ENCODE data around the gene SH2D7.
A peak's percentile ranks its signal among the peaks of the same experiment; 100 is the strongest.

SH2D7 gene

DNA sequence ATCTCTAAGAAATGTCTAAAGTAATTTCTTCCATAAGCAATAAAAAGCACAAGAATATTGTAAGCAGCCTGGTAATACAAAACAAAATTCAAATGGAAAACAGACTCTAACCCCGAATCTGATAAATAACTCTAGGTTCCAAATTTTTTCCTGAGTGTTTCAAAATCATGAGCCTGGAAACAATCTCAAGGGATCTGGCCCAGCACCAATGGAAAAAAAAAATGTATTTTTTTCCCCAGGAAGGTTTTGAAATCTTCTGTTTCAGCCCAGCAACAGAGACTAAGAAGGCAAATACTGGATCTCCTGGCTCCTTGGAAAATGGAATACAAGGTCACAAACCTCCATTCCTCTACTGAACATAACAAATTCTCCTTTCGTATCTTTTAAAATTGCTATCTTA is 27.8 kb upstream of the SH2D7 start:
- Histone ChIP-seq H3K4me3 (no peak overlapping the region; a peak in 1 of 20 replicates), H3K4me2 (peak overlapping the region; percentile 76 to 97 (median 90); a peak in 21 of 22 replicates), H3K27me3 (no peaks in the 10 kb centered on the region)

DNA sequence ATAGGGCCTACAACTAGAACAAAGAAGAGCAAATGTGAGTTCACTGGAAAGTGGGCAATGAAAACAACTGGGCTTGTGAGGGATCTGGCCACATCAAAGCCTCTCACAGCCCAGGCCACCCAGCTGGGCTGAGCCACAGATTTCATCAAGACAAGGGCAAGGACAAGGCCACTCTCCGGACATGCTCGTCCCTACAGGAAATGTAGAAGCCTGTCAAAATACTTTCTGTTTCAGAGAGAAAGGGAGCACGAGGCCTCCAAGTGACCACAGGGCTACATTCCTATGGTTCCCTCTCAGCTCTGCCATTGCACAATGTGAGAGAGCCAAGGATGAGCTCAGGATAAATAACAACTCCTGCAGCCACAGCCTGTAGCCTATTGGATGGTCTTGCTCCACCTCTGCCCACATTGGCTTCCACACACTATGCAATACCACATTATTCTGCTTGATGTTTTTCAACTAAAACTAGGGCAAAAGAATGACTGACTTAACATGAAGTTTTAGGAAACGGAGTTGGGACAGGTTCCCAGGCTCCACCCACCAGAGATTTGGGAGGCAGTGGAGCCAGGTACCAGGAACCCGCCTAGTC is 27.0 kb upstream of the SH2D7 start:
- Histone ChIP-seq H3K36me3 (no peaks in the 10 kb centered on the region), H4K20me1 (peaks cover 0 to 38% (median 0%) of the 10 kb centered on the region in 11 experiments; a peak in 3 of 22 replicates), H3K27ac (peak overlapping the region; percentile 57 to 91 (median 85)), H3K4me1 (peaks cover 92 to 100% (median 98%) of the 10 kb centered on the region in 10 experiments), H3K27me3 (no peaks in the 10 kb centered on the region), H3K4me2 (peak overlapping the region; percentile 76 to 97 (median 90)), H3K4me3 (peak overlapping the region in 3 of 10 experiments; percentile 1 to 26 (median 15); a peak in 2 of 20 replicates), H3K9me3 (replicated peaks in 1 of 11) (no peaks in the 10 kb centered on the region), H3K9ac (peak overlapping the region; percentile 47 to 72 (median 64); a peak in 19 of 22 replicates)
- TF ChIP-seq Cebpa-rat (IDR thresholded peaks at IDR 0.05): peak; percentile 77 to 94 (median 90); a peak in 19 of 22 replicates

More for the DNA sequence above, 27.8 kb upstream of the SH2D7 start:
- no peak for TF ChIP-seq Cebpa-rat (IDR thresholded peaks at IDR 0.05)
- peak overlapping the region; percentile 57 to 91 (median 85); a peak in 20 of 22 replicates for H3K27ac ChIP-seq
- H3K36me3 ChIP-seq: no peaks in the 10 kb centered on the region
- H3K4me1 ChIP-seq: peaks cover 92 to 100% (median 98%) of the 10 kb centered on the region in 10 experiments
- H3K9me3 ChIP-seq (replicated peaks in 1 of 11): no peaks in the 10 kb centered on the region
- peak overlapping the region in 7 of 11 experiments; percentile 58 to 72 (median 68); a peak in 7 of 22 replicates for H3K9ac ChIP-seq
- peaks cover 0 to 46% (median 0%) of the 10 kb centered on the region in 11 experiments; a peak in 3 of 22 replicates for H4K20me1 ChIP-seq

DNA sequence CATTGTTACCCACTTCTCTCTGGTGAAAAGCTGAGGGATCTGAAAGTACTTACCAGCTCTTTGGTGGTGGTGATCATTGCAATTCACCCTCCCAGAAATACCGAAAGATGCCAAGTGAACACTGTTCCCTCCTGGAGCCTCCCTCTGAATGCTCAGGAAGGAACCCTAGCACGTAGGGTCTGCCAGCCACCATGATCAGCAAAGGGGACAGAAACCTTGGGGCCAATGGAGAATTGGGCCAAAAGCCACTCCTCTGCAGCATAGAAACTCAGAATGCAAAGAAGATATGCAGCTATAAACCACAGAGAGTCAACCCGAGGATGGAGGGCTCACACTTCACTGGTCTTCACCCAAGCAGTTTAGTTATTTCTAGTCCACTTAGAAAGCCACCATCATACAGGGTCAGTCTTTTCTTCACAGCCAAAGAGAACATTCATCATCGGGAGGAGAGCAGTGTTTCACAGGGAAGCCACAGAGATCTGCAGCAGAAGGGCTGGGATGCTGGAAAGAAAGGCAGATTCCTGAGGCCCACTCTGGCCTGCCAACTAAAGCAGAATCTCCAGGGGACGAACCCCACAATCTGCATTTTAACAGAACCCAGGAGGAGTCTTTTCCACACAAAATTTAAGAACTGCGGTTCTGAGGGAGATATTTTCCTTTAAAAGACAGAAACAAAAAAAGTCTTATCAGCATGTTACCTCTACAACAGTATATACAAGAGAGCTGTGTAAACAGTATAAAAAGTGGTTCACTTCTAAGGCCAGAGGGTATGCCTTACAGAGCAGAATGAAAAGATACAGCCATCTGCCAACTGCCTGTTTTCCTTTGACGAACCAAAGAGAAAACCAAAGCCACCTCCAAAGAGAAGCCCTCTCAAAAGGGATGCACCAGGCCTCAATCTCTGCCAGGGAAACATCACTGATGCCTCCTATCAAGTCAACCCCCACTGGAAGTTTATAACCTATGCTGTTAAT is 26.1 kb upstream of the SH2D7 start:
- Histone ChIP-seq H3K9me3 (replicated peaks in 1 of 11) (no peaks in the 10 kb centered on the region), H3K9ac (peak overlapping the region in 9 of 11 experiments; percentile 58 to 72 (median 64); a peak in 17 of 22 replicates), H4K20me1 (peaks cover 0 to 29% (median 0%) of the 10 kb centered on the region in 11 experiments; a peak in 3 of 22 replicates), H3K4me2 (peak overlapping the region; percentile 76 to 97 (median 90)), H3K27ac (peak overlapping the region; percentile 44 to 91 (median 85); a peak in 21 of 22 replicates), H3K36me3 (no peaks in the 10 kb centered on the region), H3K4me3 (peak overlapping the region in 2 of 10 experiments; percentile 1 to 11; a peak in 4 of 20 replicates), H3K27me3 (no peaks in the 10 kb centered on the region), H3K4me1 (peaks cover 92 to 100% (median 98%) of the 10 kb centered on the region in 10 experiments)
- no peak for TF ChIP-seq Cebpa-rat (IDR thresholded peaks at IDR 0.05)

DNA sequence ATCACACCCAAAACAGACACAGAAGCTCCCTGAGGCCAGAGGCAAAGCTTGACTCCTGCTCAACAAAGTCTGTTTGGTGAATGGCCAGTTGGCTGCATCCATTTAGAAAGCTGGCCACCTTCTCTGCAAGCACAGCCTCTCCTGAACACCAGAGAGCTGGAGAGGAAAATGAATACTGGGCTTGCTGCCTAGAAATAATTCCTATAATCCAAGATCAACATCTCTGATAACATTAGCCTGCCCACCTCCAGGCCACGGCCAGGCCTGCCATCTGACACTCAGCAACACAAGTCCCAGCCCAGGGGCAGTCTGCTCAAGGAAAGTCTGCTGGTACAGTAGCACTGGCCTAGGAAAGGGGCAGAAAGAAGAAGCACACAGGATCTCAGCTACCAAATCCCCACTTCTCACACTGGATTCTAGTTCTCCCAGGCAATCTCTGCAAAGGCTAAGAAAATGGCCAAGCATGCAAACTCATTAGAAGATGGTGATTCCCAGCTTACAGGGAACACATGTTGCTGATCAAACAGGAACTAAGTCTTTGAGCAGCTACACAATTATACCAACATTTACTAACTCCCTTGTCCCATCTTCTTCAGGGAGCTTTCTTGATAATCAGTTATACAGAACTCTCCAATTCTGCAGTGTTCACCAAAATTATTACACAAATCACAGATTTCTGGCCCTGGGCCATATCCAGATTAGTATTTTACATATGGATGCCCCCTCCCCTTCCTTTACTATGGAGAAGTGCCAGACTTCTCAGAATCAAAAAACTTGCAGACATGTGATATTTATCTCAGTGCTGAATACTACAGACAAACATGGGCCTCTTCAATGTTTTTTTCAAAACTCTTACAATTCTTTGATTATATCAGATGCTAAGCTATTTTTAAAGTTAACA is 24.8 kb upstream of the SH2D7 start:
- no peaks in the 10 kb centered on the region for H3K27me3 ChIP-seq
- TF ChIP-seq Cebpa-rat (IDR thresholded peaks at IDR 0.05): no peak
- peak overlapping the region; percentile 76 to 97 (median 90) for H3K4me2 ChIP-seq
- peaks cover 96 to 100% (median 100%) of the 10 kb centered on the region in 10 experiments for H3K4me1 ChIP-seq
- H3K36me3 ChIP-seq: peaks cover 0 to 6% (median 0%) of the 10 kb centered on the region in 11 experiments; a peak in 2 of 22 replicates
- H3K9ac ChIP-seq: peak overlapping the region in 6 of 11 experiments; percentile 6 to 72 (median 24); a peak in 9 of 22 replicates
- H3K9me3 ChIP-seq (replicated peaks in 1 of 11): no peaks in the 10 kb centered on the region
- peak overlapping the region; percentile 37 to 91 (median 85); a peak in 20 of 22 replicates for H3K27ac ChIP-seq
- peak overlapping the region in 1 of 10 experiments; percentile 14; a peak in 1 of 20 replicates for H3K4me3 ChIP-seq
- H4K20me1 ChIP-seq: peaks cover 0 to 27% (median 0%) of the 10 kb centered on the region in 11 experiments; a peak in 4 of 22 replicates

DNA sequence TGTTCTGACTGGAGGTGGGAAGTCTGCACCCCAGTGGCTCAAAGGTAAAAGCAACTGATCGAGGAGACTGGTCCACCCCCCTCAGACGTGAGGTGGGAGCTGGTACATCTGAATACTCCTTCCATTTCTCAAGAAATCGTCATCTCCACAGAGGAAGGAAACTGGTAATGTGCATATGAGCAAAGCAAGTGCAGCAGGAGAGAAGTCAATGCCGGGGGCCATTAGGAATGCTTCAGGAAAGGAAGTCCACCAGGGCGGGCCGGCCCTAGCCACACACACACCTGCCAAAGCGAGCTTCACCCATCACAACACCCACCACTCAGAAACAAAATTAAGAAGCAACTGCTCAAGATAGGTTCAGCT is 23.3 kb upstream of the SH2D7 start:
- H4K20me1 ChIP-seq: peaks cover 0 to 33% (median 0%) of the 10 kb centered on the region in 11 experiments; a peak in 4 of 22 replicates
- no peaks in the 10 kb centered on the region for H3K27me3 ChIP-seq
- TF ChIP-seq Cebpa-rat (IDR thresholded peaks at IDR 0.05): no peak
- H3K9ac ChIP-seq: peak overlapping the region; percentile 32 to 65 (median 56); a peak in 21 of 22 replicates
- H3K4me2 ChIP-seq: peak overlapping the region; percentile 76 to 97 (median 90)
- H3K4me1 ChIP-seq: peaks cover 88 to 100% (median 96%) of the 10 kb centered on the region in 10 experiments
- H3K27ac ChIP-seq: peak overlapping the region; percentile 66 to 91 (median 85); a peak in 21 of 22 replicates
- H3K36me3 ChIP-seq: peaks cover 0 to 6% (median 0%) of the 10 kb centered on the region in 11 experiments; a peak in 2 of 22 replicates
- no peaks in the 10 kb centered on the region for H3K9me3 ChIP-seq (replicated peaks in 1 of 11)
- H3K4me3 ChIP-seq: peak overlapping the region in 7 of 10 experiments; percentile 1 to 42 (median 19); a peak in 10 of 20 replicates

DNA sequence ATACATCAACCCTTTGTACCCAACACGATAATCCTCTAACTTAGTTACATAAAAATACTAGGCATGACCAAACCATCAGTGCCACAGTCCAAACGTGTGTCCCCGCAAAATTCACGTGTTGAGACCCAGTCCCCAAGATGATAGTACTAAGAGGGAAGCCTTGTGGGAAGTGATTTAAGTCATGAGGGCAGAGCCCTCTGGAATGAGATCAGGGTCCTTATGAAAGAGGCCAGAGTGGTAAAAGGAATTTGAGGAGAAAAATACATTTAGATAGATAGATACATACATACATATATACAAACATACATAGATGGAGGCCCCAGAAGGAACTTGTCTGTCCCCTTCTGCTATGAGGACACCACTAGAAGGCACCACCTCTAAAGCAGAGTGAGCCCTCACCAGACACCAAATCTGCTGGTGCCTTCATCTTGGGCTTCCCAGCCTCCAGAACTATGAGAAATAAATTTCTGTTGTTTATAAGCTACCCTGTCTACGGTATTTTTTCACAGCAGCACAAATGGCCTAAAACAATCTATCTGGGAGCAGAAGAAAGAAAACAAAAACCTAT is 22.8 kb upstream of the SH2D7 start:
- peak overlapping the region in 8 of 10 experiments; percentile 15 to 42 (median 23); a peak in 9 of 20 replicates for H3K4me3 ChIP-seq
- peaks cover 0 to 8% (median 0%) of the 10 kb centered on the region in 11 experiments; a peak in 3 of 22 replicates for H3K36me3 ChIP-seq
- H3K4me2 ChIP-seq: peak overlapping the region; percentile 76 to 97 (median 90)
- peaks cover 84 to 100% (median 91%) of the 10 kb centered on the region in 10 experiments for H3K4me1 ChIP-seq
- H3K27me3 ChIP-seq: no peaks in the 10 kb centered on the region
- peaks cover 0 to 33% (median 0%) of the 10 kb centered on the region in 11 experiments; a peak in 4 of 22 replicates for H4K20me1 ChIP-seq
- H3K27ac ChIP-seq: peak overlapping the region; percentile 66 to 91 (median 85); a peak in 21 of 22 replicates
- H3K9me3 ChIP-seq (replicated peaks in 1 of 11): no peaks in the 10 kb centered on the region
- TF ChIP-seq Cebpa-rat (IDR thresholded peaks at IDR 0.05): no peak
- peak overlapping the region; percentile 32 to 65 (median 52); a peak in 18 of 22 replicates for H3K9ac ChIP-seq

DNA sequence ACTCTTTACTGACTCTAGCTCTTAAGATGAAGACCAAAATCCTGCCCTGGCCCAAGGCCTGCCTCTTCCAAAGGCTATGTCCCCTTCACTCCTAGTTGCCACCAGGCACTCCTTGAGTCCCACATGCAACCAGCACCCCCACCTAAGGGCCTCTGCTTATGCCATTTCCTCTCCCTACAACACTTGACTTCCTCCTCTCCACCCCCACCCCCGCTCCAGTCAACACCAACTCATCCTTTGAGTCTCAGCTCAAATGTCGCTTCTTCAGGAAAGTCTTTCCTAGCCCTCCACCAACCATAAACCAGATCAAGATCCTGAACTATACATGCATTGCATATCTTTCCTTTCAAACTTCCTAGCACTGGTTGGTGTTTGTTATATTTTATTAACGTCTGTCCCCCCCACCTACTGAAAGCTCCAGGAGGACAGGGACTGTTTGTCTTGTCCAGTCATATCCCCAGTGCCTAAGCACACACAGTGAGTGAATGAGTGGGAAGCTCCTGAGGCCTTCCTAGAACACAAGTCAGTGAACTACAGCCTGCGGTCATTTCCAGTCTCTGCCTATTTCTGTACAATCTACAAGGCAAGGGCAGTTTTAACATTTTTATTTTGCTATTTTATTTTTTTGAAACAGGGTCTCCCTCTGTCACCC is 22.2 kb upstream of the SH2D7 start:
- Histone ChIP-seq H3K27me3 (no peaks in the 10 kb centered on the region), H3K9ac (peak overlapping the region; percentile 32 to 65 (median 52); a peak in 18 of 22 replicates), H3K36me3 (peaks cover 0 to 15% (median 4%) of the 10 kb centered on the region in 11 experiments; a peak in 4 of 22 replicates), H3K9me3 (replicated peaks in 1 of 11) (no peaks in the 10 kb centered on the region), H3K27ac (peak overlapping the region; percentile 66 to 91 (median 85)), H3K4me3 (peak overlapping the region in 7 of 10 experiments; percentile 8 to 39 (median 21); a peak in 7 of 20 replicates), H3K4me1 (peaks cover 80 to 100% (median 86%) of the 10 kb centered on the region in 10 experiments), H4K20me1 (peaks cover 0 to 33% (median 0%) of the 10 kb centered on the region in 11 experiments; a peak in 4 of 22 replicates), H3K4me2 (peak overlapping the region; percentile 76 to 97 (median 90))
- no peak for TF ChIP-seq Cebpa-rat (IDR thresholded peaks at IDR 0.05)
